ENCODE results near the gene TRAIP.
A peak's percentile ranks its signal among the peaks of the same experiment; 100 is the strongest.

The TRAIP gene

DNA sequence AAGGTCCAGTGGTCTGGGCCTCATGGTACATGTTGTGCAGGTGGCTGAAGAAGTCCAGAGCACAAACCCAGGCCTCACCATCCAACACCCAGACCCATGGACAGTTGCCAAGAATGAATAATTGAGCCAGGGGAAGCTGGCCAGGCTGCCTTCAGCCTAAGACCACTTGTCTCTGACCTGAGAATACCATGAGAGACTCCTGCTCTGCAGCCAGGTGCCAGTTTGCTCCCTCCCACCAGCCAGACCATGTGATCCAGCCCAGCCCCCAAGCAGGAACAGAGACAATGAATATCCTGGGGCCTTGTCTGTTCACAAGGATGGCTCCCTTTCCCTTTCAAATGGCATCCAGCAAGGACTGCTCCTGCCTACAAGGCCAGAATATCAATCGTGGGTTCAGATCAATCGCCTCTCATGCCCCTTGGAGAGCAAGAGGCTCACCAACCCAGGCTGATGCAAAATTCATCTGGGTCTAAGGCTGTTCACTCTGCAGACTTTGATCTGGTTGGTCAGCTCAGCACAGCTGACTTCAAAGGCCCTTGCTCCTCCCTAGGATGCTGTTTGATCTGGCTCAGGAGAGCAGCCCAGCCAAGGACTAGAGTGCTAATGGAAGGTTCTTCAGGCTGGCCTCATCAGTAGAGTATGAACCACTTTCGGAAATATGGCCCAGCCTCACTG lies 13.4 kb downstream of the TRAIP start:
- no peak for DNase-seq (ENCODE audit: low read depth)
- TF ChIP-seq CTCF (IDR thresholded peaks at IDR 0.05; ENCODE audit: insufficient read depth, low read depth, low read length, missing control alignments) = no peak
- no peak overlapping the region for H3K4me3 ChIP-seq (ENCODE audit: low read depth, low read length)

DNA sequence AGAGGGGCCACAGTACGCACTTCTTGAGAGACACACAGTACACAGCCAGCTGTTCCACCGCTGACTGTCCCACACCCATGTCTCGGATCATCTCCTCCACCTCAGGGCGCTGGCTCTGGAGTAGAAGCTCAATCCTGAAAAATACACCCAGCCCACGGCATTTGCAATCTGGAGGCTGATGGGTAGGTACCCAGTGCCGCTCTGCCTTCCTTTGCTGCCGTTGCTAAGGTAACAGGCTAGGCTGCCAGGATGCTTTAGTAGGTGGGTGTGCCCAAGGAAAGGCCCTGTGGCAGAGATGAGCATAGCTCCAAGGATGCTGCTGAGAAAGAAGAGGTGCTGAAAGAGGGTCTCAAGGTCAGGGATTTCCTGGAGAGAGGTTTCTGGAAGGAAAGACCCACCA lies 14.6 kb downstream of the TRAIP start:
- no peak for DNase-seq (ENCODE audit: low read depth)
- TF ChIP-seq CTCF (IDR thresholded peaks at IDR 0.05; ENCODE audit: insufficient read depth, low read depth, low read length, missing control alignments) = no peak
- no peak overlapping the region for H3K4me3 ChIP-seq (ENCODE audit: low read depth, low read length)

- peak; percentile 41 for TF ChIP-seq CTCF (IDR thresholded peaks at IDR 0.05; ENCODE audit: insufficient read depth, low read depth, low read length, missing control alignments)
- peak; percentile 39 for DNase-seq (ENCODE audit: low read depth)
- no peak overlapping the region for H3K4me3 ChIP-seq (ENCODE audit: low read depth, low read length)
These were observed 15.2 kb downstream of the TRAIP start for GRCh38 chr3:49841126-49841696.

DNA sequence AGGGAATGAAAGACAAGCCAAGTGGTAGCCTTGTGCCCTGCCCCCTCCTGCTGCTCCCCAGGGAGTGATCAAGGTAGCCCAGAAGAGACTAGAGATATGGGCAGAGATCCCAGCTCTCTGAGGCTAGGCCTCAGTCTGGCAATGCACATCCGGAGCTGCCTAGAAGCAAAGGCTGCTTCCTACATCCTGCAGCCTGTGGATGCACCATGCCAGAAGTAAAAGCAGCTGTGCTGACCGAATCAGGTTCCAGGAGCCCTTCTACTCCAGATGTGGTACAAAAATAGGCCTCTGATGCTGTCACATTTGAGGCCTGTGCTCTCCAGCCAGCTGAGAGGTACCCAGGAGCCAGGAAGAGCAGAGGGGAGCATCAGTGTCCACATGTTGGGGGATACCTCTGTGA lies 16.0 kb downstream of the TRAIP start:
- TF ChIP-seq CTCF (IDR thresholded peaks at IDR 0.05; ENCODE audit: insufficient read depth, low read depth, low read length, missing control alignments) = no peak
- H3K4me3 ChIP-seq (ENCODE audit: low read depth, low read length) = no peak overlapping the region
- DNase-seq (ENCODE audit: low read depth) = no peak

GRCh38 chr3:49839193-49839809 lies 17.1 kb downstream of the TRAIP start:
- TF ChIP-seq CTCF (IDR thresholded peaks at IDR 0.05; ENCODE audit: insufficient read depth, low read depth, low read length, missing control alignments) = peak; percentile 84
- peak; percentile 87 for DNase-seq (ENCODE audit: low read depth)
- H3K4me3 ChIP-seq (ENCODE audit: low read depth, low read length) = no peak overlapping the region

- no peak overlapping the region for H3K4me3 ChIP-seq (ENCODE audit: low read depth, low read length)
- no peak for DNase-seq (ENCODE audit: low read depth)
- no peak for TF ChIP-seq CTCF (IDR thresholded peaks at IDR 0.05; ENCODE audit: insufficient read depth, low read depth, low read length, missing control alignments)
These were observed 25.0 kb downstream of the TRAIP start for GRCh38 chr3:49831341-49831740.
